ENCODE data around the gene UBE2K.
"Not testable (repeated sequence)": the region's sequence is repeated elsewhere in the genome, so short reads cannot be mapped to it uniquely, and the experiment has no call there.

UBE2K gene

DNA sequence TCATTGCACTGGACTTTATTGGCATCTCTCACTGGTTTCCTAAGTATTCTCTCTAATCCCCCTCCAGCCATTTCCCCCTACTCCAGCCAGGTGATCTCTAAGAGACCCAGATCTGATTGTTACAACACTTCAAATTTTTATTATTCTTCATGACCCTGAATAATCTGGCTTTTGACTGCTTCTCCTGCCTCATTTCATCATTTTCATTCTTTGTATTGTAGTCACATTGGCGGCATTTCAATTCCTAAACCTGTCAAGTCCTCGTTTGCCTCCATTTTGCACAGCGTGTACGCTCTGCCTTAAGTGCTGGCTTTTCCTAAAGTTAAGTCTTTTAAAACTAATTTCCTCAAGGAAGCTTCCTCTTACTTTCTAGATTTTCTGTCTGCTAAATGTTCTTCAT is 31.6 kb downstream of the UBE2K start:
- H3K9me3 ChIP-seq (ENCODE audit: control insufficient read depth, insufficient read depth, low read length): no peaks in the 10 kb centered on the region
- H3K4me1 ChIP-seq (ENCODE audit: control insufficient read depth, insufficient read depth, low read length): peaks cover 2% of the 10 kb centered on the region; the same call in 1 of the 2 replicates
- H3K36me3 ChIP-seq (ENCODE audit: control insufficient read depth, insufficient read depth, low read length): no peaks in the 10 kb centered on the region
- no peak for DNase-seq (ENCODE audit: low read depth, low spot score)
- WGBS (ENCODE audit: insufficient coverage, insufficient read length): no CpG with 5 or more reads among the region's 4 CpGs
- H3K27ac ChIP-seq (ENCODE audit: low read length): no peak overlapping the region
- H3K27me3 ChIP-seq (ENCODE audit: control insufficient read depth, insufficient read depth, low read length): no peaks in the 10 kb centered on the region
- H3K4me3 ChIP-seq (ENCODE audit: low read length): no peak overlapping the region

DNA sequence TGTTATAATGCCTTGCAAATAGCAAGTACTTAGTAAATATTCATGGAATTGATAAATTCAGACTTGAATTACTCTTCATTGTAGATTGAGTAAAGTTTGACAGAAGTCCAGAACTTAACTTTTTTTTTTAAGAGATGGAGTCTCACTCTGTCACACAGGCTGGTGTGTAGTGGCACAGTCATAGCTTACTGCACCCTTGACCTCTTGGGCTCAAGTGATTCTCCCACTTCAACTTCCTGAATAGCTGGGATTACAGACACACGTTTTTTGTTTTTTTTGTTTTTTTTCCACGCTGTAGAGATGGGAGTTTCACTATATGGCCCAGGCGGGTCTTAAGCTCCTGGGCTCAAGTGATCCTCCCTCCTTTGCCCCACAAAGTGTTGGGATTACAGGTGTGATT is 32.1 kb downstream of the UBE2K start:
- no CpG with 5 or more reads among the region's 3 CpGs for WGBS (ENCODE audit: insufficient coverage, insufficient read length)
- no peak for DNase-seq (ENCODE audit: low read depth, low spot score)
- Histone ChIP-seq H3K27me3 (ENCODE audit: control insufficient read depth, insufficient read depth, low read length) (no peaks in the 10 kb centered on the region), H3K9me3 (ENCODE audit: control insufficient read depth, insufficient read depth, low read length) (no peaks in the 10 kb centered on the region), H3K36me3 (ENCODE audit: control insufficient read depth, insufficient read depth, low read length) (no peaks in the 10 kb centered on the region), H3K27ac (ENCODE audit: low read length) (no peak overlapping the region), H3K4me3 (ENCODE audit: low read length) (no peak overlapping the region), H3K4me1 (ENCODE audit: control insufficient read depth, insufficient read depth, low read length) (no peaks in the 10 kb centered on the region; the same call in 1 of the 2 replicates)

DNA sequence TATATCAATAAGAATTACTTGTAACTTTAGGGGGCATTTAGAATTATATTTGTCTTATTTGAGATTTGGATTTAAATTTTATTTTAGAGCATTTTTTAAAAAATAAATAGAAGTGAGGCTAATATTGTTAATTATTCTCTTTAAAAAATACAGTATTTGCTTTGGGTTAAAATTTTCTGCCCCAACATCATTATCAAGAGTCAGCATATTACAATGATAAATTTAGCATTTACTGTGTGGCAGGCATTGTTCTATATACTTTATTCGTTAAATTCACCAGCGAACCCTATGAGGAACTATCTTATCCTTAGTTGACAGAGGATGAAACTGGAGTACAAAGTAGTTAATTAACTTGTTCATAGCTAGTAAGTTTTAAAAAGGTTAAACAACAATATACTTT is 34.0 kb downstream of the UBE2K start:
- Histone ChIP-seq H3K9me3 (ENCODE audit: control insufficient read depth, insufficient read depth, low read length) (no peaks in the 10 kb centered on the region), H3K4me3 (ENCODE audit: low read length) (no peak overlapping the region), H3K27ac (ENCODE audit: low read length) (no peak overlapping the region), H3K27me3 (ENCODE audit: control insufficient read depth, insufficient read depth, low read length) (no peaks in the 10 kb centered on the region), H3K4me1 (ENCODE audit: control insufficient read depth, insufficient read depth, low read length) (no peaks in the 10 kb centered on the region), H3K36me3 (ENCODE audit: control insufficient read depth, insufficient read depth, low read length) (no peaks in the 10 kb centered on the region)
- DNase-seq (ENCODE audit: low read depth, low spot score): no peak
- no CpG with 5 or more reads among the region's 2 CpGs for WGBS (ENCODE audit: insufficient coverage, insufficient read length)

DNA sequence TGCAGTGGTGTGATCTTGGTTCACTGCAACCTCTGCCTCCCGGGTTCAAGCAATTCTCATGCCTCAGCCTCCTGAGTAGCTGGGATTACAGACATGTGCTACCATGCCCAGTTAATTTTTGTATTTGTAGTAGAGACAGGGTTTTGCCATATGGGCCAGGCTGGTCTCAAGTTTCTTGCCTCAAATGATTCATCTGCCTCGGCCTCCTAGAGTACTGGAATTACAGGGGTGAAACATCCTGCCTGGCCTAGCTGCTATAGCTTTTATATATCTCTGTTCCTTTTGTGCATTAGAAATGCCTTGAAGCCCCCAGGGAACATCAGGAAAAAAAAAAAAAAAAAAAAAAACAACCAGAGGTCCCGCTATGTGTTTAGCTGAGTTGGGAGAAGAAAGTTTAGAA is 34.8 kb downstream of the UBE2K start:
- DNase-seq (ENCODE audit: low read depth, low spot score): no peak
- Histone ChIP-seq H3K27ac (ENCODE audit: low read length) (no peak overlapping the region), H3K4me1 (ENCODE audit: control insufficient read depth, insufficient read depth, low read length) (no peaks in the 10 kb centered on the region), H3K27me3 (ENCODE audit: control insufficient read depth, insufficient read depth, low read length) (no peaks in the 10 kb centered on the region), H3K9me3 (ENCODE audit: control insufficient read depth, insufficient read depth, low read length) (no peaks in the 10 kb centered on the region), H3K4me3 (ENCODE audit: low read length) (no peak overlapping the region), H3K36me3 (ENCODE audit: control insufficient read depth, insufficient read depth, low read length) (no peaks in the 10 kb centered on the region)
- WGBS (ENCODE audit: insufficient coverage, insufficient read length): no CpG with 5 or more reads among the region's 3 CpGs

DNA sequence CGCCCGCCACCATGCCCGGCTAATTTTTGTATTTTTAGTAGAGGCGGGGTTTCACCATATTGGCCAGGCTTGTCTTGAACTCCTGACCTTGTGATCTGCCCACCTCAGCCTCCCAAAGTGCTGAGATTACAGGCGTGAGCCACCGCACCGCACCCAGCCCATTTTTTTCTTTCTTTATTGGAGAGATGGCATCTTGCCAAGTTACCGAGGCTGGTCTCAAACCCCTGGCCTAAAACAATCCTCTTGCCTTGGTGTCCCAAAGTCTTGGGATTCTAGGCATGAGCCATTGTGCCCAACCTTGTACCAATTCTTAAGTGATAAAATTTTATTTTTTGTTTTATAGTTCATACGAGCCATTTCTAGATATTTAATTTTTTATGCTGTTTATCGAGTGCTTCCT is 41.7 kb downstream of the UBE2K start:
- WGBS (ENCODE audit: insufficient coverage, insufficient read length): no CpG with 5 or more reads among the region's 10 CpGs
- not testable (repeated sequence) for H3K4me3 ChIP-seq (ENCODE audit: low read length); H3K27ac ChIP-seq (ENCODE audit: low read length); DNase-seq (ENCODE audit: low read depth, low spot score); H3K4me1 ChIP-seq (ENCODE audit: control insufficient read depth, insufficient read depth, low read length); H3K9me3 ChIP-seq (ENCODE audit: control insufficient read depth, insufficient read depth, low read length); H3K36me3 ChIP-seq (ENCODE audit: control insufficient read depth, insufficient read depth, low read length); H3K27me3 ChIP-seq (ENCODE audit: control insufficient read depth, insufficient read depth, low read length)

DNA sequence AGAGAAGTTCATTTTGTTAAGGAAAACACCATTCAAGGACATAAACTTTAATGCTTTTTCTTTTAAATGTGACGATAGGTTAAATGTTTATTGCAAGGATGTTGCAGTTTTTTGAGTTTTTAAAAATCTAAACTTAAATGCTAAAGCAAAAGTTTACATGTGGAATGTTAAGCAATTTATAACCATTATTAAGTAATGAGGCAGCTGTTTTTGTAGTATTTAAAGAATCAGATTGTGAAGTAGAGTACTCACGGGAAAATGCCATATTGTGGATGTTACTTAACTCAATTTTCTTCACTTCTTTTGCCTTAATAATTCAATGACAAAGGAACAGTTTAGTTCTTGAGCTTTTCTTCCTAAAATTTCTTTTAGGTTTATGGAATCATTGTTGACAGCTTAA is 43.5 kb downstream of the UBE2K start:
- WGBS (ENCODE audit: insufficient coverage, insufficient read length): 100% methylated on average over 1 of the region's 2 CpGs

DNA sequence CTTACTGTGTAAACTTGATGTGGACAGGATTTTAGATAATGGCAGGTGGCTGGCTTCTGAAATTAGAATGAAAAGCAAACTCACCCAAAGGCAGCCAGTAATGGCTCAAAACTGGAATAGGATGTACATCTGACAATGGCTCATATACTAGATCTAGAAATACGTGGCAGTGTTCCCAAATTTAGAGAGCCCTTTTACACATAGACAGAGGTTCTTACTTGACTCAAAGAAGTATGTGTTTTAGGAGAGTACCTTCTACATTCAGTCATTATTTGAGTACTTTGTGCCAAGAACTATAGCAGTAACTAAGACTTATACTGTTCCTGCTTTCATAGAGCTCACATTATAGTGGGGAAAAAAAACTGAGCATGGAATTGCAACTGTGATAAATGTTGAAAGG is 48.0 kb downstream of the UBE2K start:
- H3K4me3 ChIP-seq (ENCODE audit: low read length): no peak overlapping the region
- H3K36me3 ChIP-seq (ENCODE audit: control insufficient read depth, insufficient read depth, low read length): peaks cover 2% of the 10 kb centered on the region; the same call in 1 of the 2 replicates
- H3K27me3 ChIP-seq (ENCODE audit: control insufficient read depth, insufficient read depth, low read length): no peaks in the 10 kb centered on the region
- WGBS (ENCODE audit: insufficient coverage, insufficient read length): no CpG with 5 or more reads among the region's 1 CpG
- H3K27ac ChIP-seq (ENCODE audit: low read length): no peak overlapping the region
- no peaks in the 10 kb centered on the region for H3K9me3 ChIP-seq (ENCODE audit: control insufficient read depth, insufficient read depth, low read length)
- no peaks in the 10 kb centered on the region for H3K4me1 ChIP-seq (ENCODE audit: control insufficient read depth, insufficient read depth, low read length)
- no peak for DNase-seq (ENCODE audit: low read depth, low spot score)

More for the DNA sequence above, 43.5 kb downstream of the UBE2K start:
- no peak overlapping the region for H3K27ac ChIP-seq (ENCODE audit: low read length)
- DNase-seq (ENCODE audit: low read depth, low spot score): no peak
- no peaks in the 10 kb centered on the region for H3K27me3 ChIP-seq (ENCODE audit: control insufficient read depth, insufficient read depth, low read length)
- no peaks in the 10 kb centered on the region for H3K9me3 ChIP-seq (ENCODE audit: control insufficient read depth, insufficient read depth, low read length)
- no peaks in the 10 kb centered on the region for H3K4me1 ChIP-seq (ENCODE audit: control insufficient read depth, insufficient read depth, low read length)
- no peak overlapping the region for H3K4me3 ChIP-seq (ENCODE audit: low read length)
- peaks cover 2% of the 10 kb centered on the region; the same call in 1 of the 2 replicates for H3K36me3 ChIP-seq (ENCODE audit: control insufficient read depth, insufficient read depth, low read length)

DNA sequence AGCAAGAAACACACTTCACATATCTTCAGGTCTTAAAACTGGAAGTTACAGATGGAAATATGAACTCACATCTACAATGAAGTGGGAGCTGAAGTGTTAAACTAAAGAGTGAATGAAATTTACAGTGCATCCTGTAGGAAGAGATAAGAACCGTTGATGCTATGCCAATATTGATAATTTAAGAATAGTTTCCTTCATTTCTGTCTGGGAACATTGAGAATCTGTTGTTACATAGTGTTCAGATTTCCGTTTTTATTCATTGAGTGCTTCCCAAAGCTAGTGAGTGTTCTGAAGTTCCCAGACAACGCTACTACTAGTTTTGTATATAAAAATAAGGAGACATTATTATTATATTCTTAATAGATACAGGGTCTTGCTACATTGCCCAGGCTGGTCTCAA is 52.3 kb downstream of the UBE2K start:
- Histone ChIP-seq H3K9me3 (ENCODE audit: control insufficient read depth, insufficient read depth, low read length) (no peaks in the 10 kb centered on the region), H3K36me3 (ENCODE audit: control insufficient read depth, insufficient read depth, low read length) (peaks cover 2% of the 10 kb centered on the region; the same call in 1 of the 2 replicates), H3K27me3 (ENCODE audit: control insufficient read depth, insufficient read depth, low read length) (no peaks in the 10 kb centered on the region), H3K4me3 (ENCODE audit: low read length) (no peak overlapping the region), H3K27ac (ENCODE audit: low read length) (no peak overlapping the region), H3K4me1 (ENCODE audit: control insufficient read depth, insufficient read depth, low read length) (0 out of 2 replicates have a peak, but pooled peaks cover 1% of the 10 kb centered on the region)
- no peak for DNase-seq (ENCODE audit: low read depth, low spot score)
- WGBS (ENCODE audit: insufficient coverage, insufficient read length): no CpG with 5 or more reads among the region's 3 CpGs

DNA sequence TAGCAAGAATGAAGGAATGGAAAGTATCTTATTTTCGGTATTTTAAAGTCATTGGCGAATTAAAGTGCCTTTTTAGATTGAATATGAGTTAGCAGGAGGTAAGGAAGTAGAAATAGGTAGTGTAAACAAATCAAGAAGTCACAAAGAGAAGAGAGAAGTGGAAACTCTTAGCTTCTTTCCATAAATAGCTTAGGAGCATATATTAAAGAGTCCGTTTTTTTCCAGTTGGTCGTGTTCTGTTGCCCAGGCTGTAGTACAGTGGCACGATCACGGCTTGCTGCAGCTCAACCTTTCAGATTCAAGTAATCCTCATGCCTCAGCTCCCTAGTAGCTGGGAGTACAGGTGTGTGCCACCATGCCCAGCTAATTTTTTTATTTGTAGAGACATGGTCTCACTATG is 56.4 kb downstream of the UBE2K start:
- no peak for DNase-seq (ENCODE audit: low read depth, low spot score)
- Histone ChIP-seq H3K9me3 (ENCODE audit: control insufficient read depth, insufficient read depth, low read length) (no peaks in the 10 kb centered on the region), H3K4me3 (ENCODE audit: low read length) (no peak overlapping the region), H3K4me1 (ENCODE audit: control insufficient read depth, insufficient read depth, low read length) (0 out of 2 replicates have a peak, but pooled peaks cover 1% of the 10 kb centered on the region), H3K27ac (ENCODE audit: low read length) (no peak overlapping the region), H3K27me3 (ENCODE audit: control insufficient read depth, insufficient read depth, low read length) (no peaks in the 10 kb centered on the region), H3K36me3 (ENCODE audit: control insufficient read depth, insufficient read depth, low read length) (no peaks in the 10 kb centered on the region)
- 100% methylated on average over 1 of the region's 6 CpGs for WGBS (ENCODE audit: insufficient coverage, insufficient read length)

DNA sequence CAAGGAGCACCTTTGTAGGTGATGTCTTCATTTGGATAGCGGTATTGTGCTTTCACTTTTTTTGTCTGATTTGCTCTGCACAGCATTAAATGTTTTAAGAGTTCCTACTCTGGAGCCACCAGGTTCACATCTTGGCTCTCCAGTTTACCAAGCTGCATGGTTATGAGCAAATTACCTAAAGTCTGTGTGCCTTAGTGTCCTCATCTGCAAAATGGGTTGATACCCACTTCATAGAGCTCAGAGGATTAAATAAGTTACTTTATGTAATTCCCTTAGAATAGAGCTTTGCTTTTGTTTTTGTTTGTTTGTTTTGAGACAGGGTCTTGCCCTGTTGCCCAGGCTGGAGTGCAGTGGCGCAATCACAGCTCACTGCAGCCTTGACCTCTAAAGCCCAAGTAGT is 58.2 kb downstream of the UBE2K start:
- Histone ChIP-seq H3K4me3 (ENCODE audit: low read length) (no peak overlapping the region), H3K9me3 (ENCODE audit: control insufficient read depth, insufficient read depth, low read length) (no peaks in the 10 kb centered on the region), H3K27ac (ENCODE audit: low read length) (no peak overlapping the region), H3K27me3 (ENCODE audit: control insufficient read depth, insufficient read depth, low read length) (no peaks in the 10 kb centered on the region), H3K4me1 (ENCODE audit: control insufficient read depth, insufficient read depth, low read length) (0 out of 2 replicates have a peak, but pooled peaks cover 1% of the 10 kb centered on the region), H3K36me3 (ENCODE audit: control insufficient read depth, insufficient read depth, low read length) (no peaks in the 10 kb centered on the region)
- WGBS (ENCODE audit: insufficient coverage, insufficient read length): no CpG with 5 or more reads among the region's 2 CpGs
- DNase-seq (ENCODE audit: low read depth, low spot score): no peak

DNA sequence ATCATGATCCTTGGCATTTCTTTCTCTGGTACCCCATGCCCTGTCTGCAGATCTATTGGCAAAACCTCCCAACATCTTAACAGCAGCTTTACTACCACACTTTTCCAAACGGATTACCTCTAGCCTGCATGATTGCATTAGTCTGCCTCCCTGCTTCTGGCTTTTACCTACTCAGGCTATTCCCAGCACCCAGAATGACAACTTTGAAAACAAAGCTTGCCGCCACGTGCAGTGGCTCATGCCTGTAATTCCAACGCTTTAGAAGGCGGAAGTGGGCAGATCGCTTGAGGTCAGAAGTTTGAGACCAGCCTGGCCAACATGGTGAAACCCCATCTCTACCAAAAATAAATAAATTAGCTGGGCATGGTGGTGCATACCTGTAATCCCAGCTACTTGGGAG is 60.2 kb downstream of the UBE2K start:
- no peaks in the 10 kb centered on the region for H3K9me3 ChIP-seq (ENCODE audit: control insufficient read depth, insufficient read depth, low read length)
- 0 out of 2 replicates have a peak, but pooled peaks cover 1% of the 10 kb centered on the region for H3K4me1 ChIP-seq (ENCODE audit: control insufficient read depth, insufficient read depth, low read length)
- H3K27ac ChIP-seq (ENCODE audit: low read length): no peak overlapping the region
- DNase-seq (ENCODE audit: low read depth, low spot score): no peak
- H3K36me3 ChIP-seq (ENCODE audit: control insufficient read depth, insufficient read depth, low read length): no peaks in the 10 kb centered on the region
- no CpG with 5 or more reads among the region's 6 CpGs for WGBS (ENCODE audit: insufficient coverage, insufficient read length)
- H3K4me3 ChIP-seq (ENCODE audit: low read length): no peak overlapping the region
- H3K27me3 ChIP-seq (ENCODE audit: control insufficient read depth, insufficient read depth, low read length): no peaks in the 10 kb centered on the region
